Measurements from ENCODE around the gene ZSWIM6.

DNA sequence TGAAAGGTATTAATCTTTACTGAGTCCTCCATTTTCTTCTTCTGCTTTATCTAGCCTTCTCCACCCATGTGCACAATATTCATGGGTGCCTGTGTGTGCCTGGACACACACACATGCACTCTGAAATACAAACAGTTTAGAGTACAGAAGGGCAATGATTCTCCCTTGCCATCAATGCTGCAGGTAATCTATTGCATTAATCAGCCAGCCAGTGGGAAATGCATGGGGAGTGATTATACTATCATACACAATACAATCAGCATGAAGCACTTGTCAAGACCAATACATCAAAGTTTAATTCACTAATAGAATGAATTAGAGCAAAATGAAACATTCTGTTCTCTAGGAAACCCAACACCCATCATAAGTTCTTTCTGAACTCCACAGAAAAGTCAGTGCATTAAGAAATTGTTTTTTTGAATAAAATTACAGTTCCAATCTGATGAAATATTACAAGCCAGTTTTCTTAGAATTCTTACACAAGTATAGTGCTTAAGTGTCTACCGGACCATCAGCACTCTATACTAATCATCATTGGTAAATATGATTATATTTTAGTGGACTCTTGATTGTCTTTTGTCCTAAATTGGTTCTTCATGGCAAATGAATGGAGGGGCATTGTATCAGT is 172.2 kb downstream of the ZSWIM6 start:
- TF ChIP-seq, protein P1, sequence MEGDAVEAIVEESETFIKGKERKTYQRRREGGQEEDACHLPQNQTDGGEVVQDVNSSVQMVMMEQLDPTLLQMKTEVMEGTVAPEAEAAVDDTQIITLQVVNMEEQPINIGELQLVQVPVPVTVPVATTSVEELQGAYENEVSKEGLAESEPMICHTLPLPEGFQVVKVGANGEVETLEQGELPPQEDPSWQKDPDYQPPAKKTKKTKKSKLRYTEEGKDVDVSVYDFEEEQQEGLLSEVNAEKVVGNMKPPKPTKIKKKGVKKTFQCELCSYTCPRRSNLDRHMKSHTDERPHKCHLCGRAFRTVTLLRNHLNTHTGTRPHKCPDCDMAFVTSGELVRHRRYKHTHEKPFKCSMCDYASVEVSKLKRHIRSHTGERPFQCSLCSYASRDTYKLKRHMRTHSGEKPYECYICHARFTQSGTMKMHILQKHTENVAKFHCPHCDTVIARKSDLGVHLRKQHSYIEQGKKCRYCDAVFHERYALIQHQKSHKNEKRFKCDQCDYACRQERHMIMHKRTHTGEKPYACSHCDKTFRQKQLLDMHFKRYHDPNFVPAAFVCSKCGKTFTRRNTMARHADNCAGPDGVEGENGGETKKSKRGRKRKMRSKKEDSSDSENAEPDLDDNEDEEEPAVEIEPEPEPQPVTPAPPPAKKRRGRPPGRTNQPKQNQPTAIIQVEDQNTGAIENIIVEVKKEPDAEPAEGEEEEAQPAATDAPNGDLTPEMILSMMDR (conservative IDR thresholded peaks at IDR 0.05 in 1 of 2, IDR thresholded peaks at IDR 0.05 in 1 of 2; ENCODE audit: extremely low read depth in 1 of 2, insufficient read depth in 1 of 2, low read depth in 1 of 2, low read length in 2 of 2): no peak
- no peak for TF ChIP-seq EZH2 (IDR thresholded peaks at IDR 0.05; ENCODE audit: borderline replicate concordance, low read length)

Measured in mammary epithelial cell (primary cell).